ENCODE results near the gene MCTP1.

GRCh38 chr5:95060098-95060497 lies 224.8 kb downstream of the MCTP1 start:
- TF ChIP-seq CTCF (IDR thresholded peaks at IDR 0.05) (no peak), EZH2 (IDR thresholded peaks at IDR 0.05) (no peak)

All from neural progenitor cell (in vitro differentiated cells).